Transverse colon (tissue), 3 donors: ENCODE data around the gene MS4A18.

Experiments
- CTCF ChIP-seq, 5 experiments: fragments of 200-600 bp in 3 of 5; fragments of 450-650 bp in 2 of 5; sonication (generic) in 3 of 5; IDR thresholded peaks; 1 replicate in 2 of 5; 2 replicates in 3 of 5; pipeline ENCODE4 v1.5.1; 2016 to 2017; ENCODE audit warnings: antibody characterized with exemption in 5 of 5, inconsistent platforms in 3 of 5, mild to moderate bottlenecking in 2 of 5, moderate library complexity in 1 of 5
- POLR2A ChIP-seq: fragments of 450-650 bp; IDR thresholded peaks from one replicate; pipeline ENCODE4 v1.6.1; 2016; ENCODE audit warnings: antibody characterized with exemption, mild to moderate bottlenecking, moderate library complexity

GRCh38 chr11:60771146-60771545 is 46.6 kb downstream of the MS4A18 start:
- TF ChIP-seq POLR2A, result no peak
- no peak for TF ChIP-seq CTCF (IDR thresholded peaks at IDR 0.05)
